GM21737 (cell line): ENCODE results near the gene GPR62.
"Not testable (repeated sequence)": the region's sequence is repeated elsewhere in the genome, so short reads cannot be mapped to it uniquely, and the experiment has no call there.

Source experiments
- ATAC-seq: cut with Tn5 transposase; IDR thresholded peaks from one replicate; pipeline ENCODE4 v1.9.1; 2021; ENCODE audit warnings: mild to moderate bottlenecking, moderate library complexity; ENCODE audit not compliant: unreplicated experiment

GPR62 gene

DNA sequence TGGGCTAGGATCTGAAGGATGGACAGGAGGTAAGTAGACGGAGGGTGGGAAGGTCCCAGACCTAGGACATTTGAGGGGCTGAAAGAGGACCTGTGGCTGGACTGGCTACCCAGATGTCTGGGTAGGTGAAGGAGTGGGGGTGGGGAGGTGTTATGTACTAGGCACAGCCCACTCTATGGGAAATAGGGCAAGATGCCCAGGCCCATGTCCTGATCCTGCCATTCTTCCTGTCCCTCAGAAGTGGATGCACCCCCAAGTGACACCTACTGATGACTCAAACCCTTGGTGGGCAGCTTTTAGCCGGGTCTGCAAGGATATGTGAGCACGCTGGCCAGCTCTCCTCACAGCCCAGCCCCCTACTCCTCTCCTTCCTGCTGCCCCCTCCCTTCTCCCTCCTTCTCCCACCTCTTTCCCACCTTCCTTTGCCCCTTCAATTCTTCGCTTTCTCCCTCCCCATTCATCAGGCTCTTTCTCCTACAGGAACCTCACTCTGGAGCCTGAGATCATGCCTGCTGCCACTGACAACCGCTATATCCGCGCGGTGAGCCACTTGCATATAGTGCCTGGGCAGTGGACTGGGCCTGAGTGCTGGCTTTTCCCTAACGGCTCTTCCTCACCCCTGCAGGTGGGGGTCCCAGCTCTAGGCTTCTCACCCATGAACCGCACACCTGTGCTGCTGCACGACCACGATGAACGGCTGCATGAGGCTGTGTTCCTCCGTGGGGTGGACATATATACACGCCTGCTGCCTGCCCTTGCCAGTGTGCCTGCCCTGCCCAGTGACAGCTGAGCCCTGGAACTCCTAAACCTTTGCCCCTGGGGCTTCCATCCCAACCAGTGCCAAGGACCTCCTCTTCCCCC lies 33.3 kb downstream of the GPR62 start:
- ATAC-seq, result no peak

DNA sequence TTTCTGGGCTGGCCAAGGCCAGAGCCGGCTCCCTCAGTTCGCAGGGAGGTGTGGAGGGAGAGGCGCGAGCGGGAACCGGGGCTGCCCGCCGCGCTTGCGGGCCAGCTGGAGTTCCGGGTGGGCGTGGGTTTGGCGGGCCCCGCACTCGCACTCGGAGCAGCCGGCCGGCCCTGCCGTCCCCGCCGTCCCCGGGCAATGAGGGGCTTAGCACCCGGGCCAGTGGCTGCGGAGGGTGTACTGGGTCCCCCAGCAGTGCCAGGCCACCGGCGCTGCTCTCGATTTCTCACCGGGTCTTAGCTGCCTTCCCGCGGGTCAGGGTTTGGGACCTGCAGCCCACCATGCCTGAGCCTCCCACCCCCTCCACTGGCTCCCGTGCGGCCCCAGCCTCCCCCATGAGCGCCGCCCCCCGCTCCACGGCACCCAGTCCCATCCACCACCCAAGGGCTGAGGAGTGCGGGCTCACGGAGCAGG lies 35.4 kb downstream of the GPR62 start:
- not testable (repeated sequence) for ATAC-seq

DNA sequence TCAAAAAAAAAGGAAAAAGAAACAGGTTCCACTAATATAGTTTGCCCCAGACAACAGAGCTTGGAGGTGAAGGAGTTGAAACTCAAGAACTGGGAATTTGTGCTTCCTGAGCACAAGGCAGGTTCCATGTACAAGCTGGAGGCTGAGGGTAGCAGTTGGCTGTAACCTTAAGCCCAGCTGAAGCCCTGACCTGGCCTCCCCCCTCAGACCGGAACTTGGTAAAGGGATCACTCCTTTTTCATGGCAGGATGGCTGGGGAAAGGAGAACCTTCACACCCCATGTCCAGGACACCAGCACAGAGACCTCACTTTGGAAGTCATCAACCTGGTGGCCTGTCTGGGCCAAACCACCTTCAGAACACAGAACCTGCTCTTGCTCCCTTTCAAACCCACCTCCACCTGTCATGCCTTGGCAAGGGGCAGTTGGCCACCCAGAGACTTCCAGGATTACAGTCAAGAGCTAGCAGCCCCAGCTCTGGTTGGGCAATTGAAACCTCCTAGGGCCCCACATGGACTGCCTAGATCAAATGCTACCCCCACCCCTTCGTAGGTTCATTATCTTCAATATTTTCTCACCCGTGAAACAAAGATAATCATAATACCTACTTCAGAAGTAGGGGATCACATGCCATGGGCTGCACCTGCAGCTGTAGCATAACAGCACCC lies 37.0 kb downstream of the GPR62 start:
- ATAC-seq, result no peak

DNA sequence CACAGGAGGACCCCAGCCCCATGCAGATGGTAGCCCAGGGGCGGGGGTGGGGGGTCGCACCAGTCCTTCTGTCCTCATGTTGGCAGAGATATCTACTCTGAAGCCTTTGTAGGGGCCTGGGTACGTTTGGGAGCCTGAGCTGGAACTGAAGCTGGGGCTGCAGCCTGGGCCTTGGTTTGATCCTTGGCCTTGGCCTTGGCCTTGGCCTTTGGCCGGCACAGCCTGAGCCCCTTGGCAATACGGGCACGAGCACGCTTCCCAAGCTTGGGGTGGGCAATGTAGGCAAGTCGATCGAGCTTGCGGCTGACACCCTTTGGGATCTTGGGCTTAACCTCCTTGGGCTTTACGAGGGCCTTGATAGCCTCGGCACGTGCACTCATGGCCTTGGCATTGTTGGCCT lies 38.5 kb downstream of the GPR62 start:
- ATAC-seq, result not testable (repeated sequence)

DNA sequence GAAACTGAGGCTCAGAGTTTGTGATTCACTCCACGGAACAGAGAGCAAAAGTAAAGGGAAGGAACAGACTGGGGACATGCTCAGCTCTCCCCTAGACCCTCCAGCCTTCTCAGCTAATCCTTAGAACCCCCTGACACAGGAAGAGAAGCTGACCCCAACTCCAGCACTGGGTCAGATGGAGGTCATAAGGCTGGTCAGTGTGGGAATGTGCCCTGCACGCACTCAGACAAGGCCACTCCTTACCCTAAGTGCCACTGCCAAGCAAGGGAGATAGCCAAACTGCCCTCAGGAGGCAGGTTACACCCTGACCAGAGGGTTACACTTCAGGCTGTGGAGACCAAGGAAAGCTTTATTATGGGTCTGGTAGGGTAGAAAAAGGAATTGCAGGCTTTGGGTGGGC lies 39.3 kb downstream of the GPR62 start:
- no peak for ATAC-seq

DNA sequence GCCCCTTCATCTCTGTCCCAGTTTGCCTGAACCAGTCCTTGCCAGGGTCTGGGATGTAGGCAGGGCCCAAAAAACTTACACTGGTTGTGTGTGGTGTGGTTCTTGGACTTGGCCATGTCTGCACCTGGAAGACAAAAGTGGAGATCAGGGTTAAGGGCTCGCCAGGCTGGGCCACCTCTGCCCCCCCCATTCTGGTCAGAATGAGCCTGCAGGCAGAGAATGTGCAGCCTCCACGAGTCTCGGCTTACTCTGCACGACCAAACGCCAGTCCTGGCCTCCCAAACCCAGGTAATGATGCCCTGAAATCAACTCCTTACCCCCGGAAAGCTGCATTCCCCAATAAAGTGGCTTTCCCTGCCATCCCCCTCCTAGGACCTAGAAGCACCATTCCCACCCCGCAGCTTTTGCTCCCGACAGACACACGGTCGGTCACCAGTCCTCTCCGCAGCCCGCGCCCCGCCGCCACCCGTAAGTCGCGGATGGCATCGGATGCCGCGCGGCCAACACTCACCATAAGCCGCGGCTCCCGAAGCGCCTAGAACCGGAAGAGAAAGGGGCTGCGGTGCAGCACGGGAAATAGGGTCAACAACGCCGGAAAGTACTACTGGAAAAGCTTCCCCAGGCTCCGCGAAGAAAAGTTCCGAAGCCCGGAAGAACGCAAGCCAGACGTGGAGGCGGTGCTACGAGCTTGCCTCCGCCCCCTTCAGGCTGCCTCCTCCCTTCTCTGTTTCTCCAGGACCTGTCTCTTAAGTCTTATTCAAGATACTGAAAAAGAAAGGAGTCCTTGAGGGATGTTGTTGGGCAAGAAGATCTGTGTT lies 40.4 kb downstream of the GPR62 start, which contains the start of gene RPL29:
Gene RPL29 (minus strand): TSS at position 550 of the 818 bp plus-strand sequence. CDS start 434 bp downstream, at position 116.
- peak; percentile 83 for ATAC-seq

DNA sequence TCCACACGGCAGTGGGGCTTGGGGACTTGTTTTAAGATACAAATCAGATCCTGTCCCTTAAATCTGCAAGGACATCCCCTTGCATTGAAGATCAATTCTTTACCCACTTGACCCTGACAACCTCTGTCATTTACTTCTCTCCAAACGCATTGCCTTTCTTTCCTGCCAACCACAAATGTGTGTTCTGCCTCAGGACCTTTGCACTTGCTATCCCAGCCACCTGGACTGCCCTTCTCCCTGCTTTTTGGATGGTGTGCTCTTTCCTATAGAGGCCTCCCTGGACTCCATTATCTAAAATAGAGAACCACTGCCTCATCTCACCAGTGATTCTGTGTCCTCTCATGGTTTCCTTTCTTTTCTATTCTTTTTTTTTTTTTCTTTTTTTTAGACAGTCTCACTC lies 42.0 kb downstream of the GPR62 start:
- ATAC-seq, result no peak

DNA sequence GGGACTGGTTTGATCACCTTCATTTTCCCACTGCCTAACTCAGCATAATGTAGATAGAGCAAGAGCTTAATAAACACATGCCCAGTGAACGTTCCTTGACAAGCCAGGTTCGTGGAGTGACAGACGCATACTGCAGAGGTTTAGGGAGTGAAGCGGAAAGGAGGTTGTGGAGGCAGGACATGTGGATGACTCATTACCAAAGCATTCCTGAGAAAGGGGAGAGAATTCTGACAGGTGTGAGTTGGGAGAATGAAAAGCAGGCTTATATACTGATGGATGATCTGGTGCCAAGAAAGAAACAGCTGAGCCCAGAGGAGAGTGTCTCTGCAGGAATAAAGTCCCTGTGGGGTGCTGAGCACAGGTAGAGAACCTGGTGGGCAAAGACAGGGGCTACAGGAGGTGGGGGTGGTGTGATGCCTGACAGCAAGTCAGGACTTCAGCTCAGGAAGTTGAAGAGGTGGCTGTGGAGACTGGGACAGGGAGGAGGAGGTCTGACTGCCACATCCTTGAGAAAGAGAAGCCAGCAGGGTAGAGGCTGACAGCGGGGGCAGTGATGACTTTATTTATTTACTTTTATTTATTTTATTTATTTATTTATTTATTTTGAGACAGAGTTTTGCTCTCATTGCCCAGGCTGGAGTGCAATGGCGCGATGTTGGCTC lies 42.9 kb downstream of the GPR62 start:
- ATAC-seq, result no peak

DNA sequence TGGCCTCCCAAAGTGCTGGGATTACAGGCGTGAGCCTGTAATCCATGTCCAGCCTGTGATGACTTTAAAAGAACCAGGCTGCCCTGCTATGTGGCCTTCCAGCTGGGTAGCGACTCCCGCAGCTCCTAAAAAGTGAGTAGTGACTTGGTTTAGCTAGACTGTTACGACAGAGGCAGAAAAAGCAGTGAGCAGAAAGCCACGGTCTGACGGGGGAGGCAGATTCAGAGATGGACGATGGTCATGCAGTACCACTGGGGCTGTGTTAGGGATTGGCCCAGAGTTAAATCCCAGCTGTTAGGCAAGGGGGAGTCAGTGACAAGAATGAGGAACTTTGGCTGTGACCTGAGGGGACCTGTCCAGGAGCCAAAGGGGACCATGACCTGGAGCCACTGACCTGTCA lies 43.6 kb downstream of the GPR62 start:
- no peak for ATAC-seq

DNA sequence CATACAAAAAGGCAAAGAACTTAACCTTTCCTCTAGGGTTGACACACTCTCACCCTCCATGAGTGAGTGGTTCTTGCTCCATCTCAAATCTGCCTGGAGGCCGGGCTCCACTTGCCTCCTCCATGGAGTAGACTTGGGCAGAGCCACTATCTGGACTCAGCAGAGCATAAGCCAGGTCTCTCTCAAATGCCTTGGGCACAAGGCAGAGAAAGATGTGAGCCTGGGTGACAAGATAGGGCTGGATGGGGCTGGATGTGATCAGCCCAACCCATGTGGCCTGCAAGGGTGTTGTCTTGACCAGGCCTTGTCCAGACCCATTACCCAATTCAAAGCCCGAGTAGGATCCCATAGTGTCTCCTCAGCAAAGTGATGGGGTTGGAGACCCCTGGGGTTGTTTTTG lies 44.7 kb downstream of the GPR62 start:
- ATAC-seq, result no peak

DNA sequence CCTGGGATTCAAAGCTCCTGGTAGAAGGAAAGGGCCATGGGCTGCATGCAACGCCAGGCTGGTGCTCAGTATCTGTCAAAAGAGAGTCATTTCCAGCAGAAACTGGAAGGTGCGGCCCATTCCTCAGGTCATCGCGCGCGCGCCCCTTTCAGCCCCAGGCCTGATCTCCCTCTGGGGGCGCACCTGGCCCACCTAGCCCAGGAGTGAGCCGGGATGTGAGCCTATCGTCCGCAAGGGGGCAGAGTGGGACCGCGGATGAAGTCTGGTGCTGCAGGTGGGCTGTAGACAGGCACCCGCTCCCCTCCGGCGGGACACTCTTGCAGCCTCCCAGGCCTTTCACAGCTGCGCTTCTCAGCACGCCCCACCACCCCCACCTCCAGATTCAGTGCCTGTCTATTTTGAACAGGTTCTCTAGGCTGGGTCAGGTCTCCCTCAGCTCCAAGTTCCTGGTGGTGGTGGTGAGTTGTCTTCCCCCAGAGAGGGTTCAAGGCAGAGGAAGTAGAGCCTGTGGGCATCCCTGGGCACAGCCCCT lies 46.3 kb downstream of the GPR62 start:
- ATAC-seq, result peak; percentile 73

DNA sequence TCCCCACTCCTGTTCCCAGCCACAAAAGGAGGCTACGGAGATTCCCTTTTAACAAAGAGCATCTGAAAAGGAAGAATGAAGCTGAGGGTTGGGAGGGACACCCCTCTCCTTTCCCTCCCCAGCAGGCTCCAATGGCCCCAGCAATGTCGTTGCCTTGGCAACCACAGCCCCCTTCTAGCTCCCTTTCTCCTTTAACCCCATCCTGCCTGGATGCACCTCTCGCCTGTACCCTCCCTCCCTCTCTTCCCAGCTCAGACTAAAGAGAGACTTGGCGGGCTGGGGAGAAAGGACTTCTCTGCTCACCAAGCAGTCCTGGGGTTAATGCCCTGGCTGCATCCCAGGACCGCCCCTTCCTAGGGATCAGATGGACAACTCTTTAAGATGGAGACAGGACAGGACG lies 47.6 kb downstream of the GPR62 start:
- ATAC-seq, result no peak

DNA sequence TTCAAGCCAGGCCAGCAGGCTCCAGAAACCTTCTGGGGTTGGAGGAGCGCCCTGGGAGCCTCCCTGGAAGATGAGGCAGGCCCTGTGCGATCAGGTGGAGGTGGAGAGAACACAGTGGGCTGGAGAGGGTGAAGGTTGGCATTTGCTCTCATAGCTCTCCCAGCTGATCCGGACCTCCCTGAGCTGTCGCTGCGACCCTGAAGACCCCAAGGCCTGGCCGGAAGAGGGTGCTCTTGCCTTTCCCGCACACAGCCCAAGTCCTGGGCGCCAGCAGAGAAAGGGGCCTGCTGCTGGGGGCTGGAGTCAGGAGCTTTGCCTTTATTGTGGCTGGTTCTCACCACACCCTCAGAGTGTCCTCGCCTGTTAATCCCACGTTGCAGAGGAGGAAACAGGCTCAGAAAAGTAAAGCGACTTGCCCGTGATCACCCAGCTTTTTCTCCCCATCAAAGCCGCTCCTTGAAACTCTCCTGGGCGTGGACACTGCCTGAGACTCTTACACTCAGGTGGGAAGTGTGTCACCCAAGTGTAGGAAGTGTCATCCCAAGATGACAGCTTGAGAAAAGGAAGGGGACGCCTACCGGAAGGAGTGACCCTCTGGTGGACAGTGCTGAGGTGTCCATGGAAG lies 49.1 kb downstream of the GPR62 start:
- no peak for ATAC-seq

DNA sequence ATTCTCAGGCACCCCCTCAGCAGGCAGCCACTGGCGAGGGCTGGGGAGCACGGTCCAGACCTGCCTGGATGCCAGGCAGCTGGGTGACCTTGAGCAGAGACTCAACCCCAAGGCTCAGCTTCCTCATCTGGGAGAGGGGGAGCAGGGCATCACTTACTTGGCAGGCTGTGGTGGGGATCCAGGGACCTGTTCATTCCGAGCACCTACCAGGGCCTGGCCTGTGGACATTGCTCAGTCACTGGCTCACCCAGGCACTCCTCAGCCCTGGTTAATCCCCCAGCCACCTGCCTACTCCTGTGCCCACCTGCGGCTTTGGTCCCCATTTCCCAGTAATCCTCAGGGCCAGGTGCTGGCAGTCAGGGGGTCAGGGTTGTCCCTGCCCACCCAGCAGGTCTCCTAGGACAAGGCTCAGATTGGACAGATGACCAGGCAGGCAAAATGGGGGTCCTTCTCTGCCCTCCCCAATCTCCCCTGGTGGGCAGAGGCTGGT lies 49.8 kb downstream of the GPR62 start:
- ATAC-seq, result no peak

DNA sequence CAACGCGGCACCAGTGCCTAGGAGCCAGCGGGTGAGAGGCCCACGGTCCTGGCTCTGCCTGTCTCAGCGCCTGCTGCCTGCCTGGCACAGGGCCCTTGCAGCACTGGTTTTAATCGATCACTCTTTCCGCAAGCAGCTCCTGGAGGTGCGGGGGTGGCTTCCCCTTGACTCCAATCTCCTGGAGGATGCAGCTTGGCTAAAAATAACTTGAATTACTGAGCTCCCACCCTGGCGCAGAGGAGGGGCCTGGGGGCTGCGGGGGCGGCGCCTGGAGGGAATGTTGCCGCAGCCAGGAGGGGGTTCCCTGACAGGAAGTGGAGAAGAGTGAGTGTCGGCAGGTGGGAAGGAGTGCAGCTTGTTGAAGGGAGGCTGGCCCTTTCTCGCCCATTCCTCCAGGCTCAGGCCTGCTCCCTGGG lies 50.4 kb downstream of the GPR62 start:
- ATAC-seq, result no peak

DNA sequence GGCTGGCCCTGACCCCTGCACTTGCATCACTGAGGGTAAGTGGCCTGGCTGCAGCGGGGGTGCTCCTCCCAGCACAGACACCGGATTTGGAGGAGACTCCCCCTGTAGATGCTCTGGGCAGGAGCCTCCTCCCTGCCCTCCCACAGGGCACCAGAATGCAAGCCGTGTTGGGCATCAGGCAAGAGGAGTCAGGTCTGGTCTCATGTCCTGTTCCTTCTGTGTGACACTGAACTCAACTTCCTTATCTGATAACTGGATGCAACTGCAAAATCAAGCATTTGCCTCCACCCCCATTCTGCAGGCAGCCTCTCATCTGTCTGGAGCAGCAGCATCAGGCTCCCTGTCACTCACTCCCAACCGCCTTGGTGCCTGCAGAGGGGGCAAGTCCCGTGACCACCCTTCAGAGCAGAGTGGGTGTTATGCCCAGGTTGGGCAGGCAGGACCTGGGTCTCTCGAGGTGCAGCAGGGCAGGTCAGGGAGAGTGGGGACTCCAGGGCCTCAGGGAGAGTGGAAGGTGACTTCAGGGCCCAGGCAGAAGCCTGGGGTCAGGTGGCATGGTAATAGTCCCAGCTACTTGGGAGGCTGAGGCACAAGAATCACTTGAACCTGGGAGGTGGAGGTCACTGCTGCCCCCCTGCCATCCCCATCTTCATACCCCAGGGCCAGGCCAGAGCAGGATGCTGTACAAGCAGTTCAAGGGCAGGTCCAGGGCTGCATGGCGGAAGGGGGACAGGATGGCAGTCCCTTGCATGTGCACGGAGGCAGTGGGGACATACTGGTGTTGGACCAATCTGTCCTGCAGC lies 51.0 kb downstream of the GPR62 start:
- ATAC-seq, result no peak

DNA sequence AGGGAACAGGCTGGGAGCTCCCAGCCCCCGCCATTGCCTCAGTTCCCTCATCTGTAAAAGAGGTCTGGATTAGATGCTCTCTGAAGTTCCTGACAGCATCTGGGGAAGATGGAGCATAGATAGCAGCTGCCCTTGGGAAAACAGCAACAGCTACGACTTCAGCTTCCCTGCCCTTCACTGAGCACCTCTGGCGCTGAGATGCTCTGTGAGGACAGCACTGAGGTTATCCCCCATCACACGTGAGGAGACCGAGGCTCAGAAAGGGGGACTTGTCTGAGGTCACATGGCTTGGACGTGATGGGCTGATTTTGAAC lies 51.6 kb downstream of the GPR62 start:
- ATAC-seq, result no peak
